SK-N-SH treated with all-trans-retinoic acid at 6 μM for 48 hours (cell line): Measurements from ENCODE around the gene SSR4.

Experiments
- ATAC-seq: fragments of 200-7000 bp; cut with Tn5 transposase; 3 replicates; pipeline ENCODE4 v1.9.1; 2020; ENCODE audit warnings: mild to moderate bottlenecking, moderate library complexity
- ARNTL ChIP-seq: fragments of 450-650 bp; formaldehyde crosslinking; IDR thresholded peaks from 2 replicates; pipeline ENCODE4 v1.5.0; 2020; ENCODE audit warnings: low read depth, mild to moderate bottlenecking, moderate library complexity, borderline replicate concordance
- BACH2 ChIP-seq: fragments of 250-450 bp; sonication (Bioruptor Pico); IDR thresholded peaks from 2 replicates; pipeline ENCODE4 v1.9.0; 2021; ENCODE audit warnings: mild to moderate bottlenecking, borderline replicate concordance
- CREB5 ChIP-seq: fragments of 250-450 bp; sonication (Bioruptor Pico); IDR thresholded peaks from 2 replicates; pipeline ENCODE4 v1.5.1; 2020; ENCODE audit warnings: low read depth, mild to moderate bottlenecking, moderate library complexity
- CSDC2 ChIP-seq: fragments of 250-450 bp; sonication (Bioruptor Pico); IDR thresholded peaks from 2 replicates; pipeline ENCODE4 v1.5.0; 2020; ENCODE audit warnings: mild to moderate bottlenecking, moderate library complexity
- CSRNP3 ChIP-seq: fragments of 250-450 bp; sonication (Bioruptor Pico); IDR thresholded peaks from 2 replicates; pipeline ENCODE4 v1.5.1; 2021; ENCODE audit warnings: mild to moderate bottlenecking, moderate library complexity
- ESRRG ChIP-seq: fragments of 250-450 bp; sonication (Bioruptor Pico); IDR thresholded peaks from 2 replicates; pipeline ENCODE4 v1.6.1; 2021; ENCODE audit warnings: mild to moderate bottlenecking
- GLIS3 ChIP-seq: fragments of 250-450 bp; sonication (Bioruptor Pico); IDR thresholded peaks from 2 replicates; pipeline ENCODE4 v1.5.0; 2020; ENCODE audit warnings: mild to moderate bottlenecking, moderate library complexity
- ISL1 ChIP-seq: fragments of 250-450 bp; sonication (Bioruptor Pico); IDR thresholded peaks from 2 replicates; pipeline ENCODE4 v2.1.2; 2022; ENCODE audit warnings: mild to moderate bottlenecking, moderate library complexity
- OSR1 ChIP-seq: fragments of 250-450 bp; sonication (Bioruptor Pico); IDR thresholded peaks from 2 replicates; pipeline ENCODE4 v1.8.0; 2022; ENCODE audit warnings: moderate library complexity, mild to moderate bottlenecking, inconsistent platforms
- PATZ1 ChIP-seq: fragments of 250-450 bp; sonication (Bioruptor Pico); IDR thresholded peaks from 2 replicates; pipeline ENCODE4 v1.8.0; 2020; ENCODE audit warnings: mild to moderate bottlenecking, moderate library complexity, borderline replicate concordance
- POU6F1 ChIP-seq: fragments of 250-450 bp; sonication (Bioruptor Pico); IDR thresholded peaks from 2 replicates; pipeline ENCODE4 v1.8.0; 2021; ENCODE audit warnings: low read depth, mild to moderate bottlenecking, moderate library complexity, borderline replicate concordance
- PPARA ChIP-seq: fragments of 250-450 bp; sonication (Bioruptor Pico); IDR thresholded peaks from 2 replicates; pipeline ENCODE4 v1.5.0; 2020; ENCODE audit warnings: mild to moderate bottlenecking, borderline replicate concordance
- RARB ChIP-seq: fragments of 250-450 bp; sonication (Bioruptor Pico); IDR thresholded peaks from 2 replicates; pipeline ENCODE4 v1.8.0; 2021; ENCODE audit warnings: mild to moderate bottlenecking, moderate library complexity
- SNAI2 ChIP-seq: fragments of 250-450 bp; sonication (Bioruptor Pico); IDR thresholded peaks from 2 replicates; pipeline ENCODE4 v1.5.0; 2020; ENCODE audit warnings: mild to moderate bottlenecking, moderate library complexity
- TCF4 ChIP-seq: fragments of 250-450 bp; sonication (Bioruptor Pico); IDR thresholded peaks from 2 replicates; pipeline ENCODE4 v1.8.0; 2021; ENCODE audit warnings: mild to moderate bottlenecking, moderate library complexity, borderline replicate concordance
- TOX ChIP-seq: fragments of 250-450 bp; sonication (Bioruptor Pico); IDR thresholded peaks from 2 replicates; pipeline ENCODE4 v1.8.0; 2021; ENCODE audit warnings: mild to moderate bottlenecking, moderate library complexity, borderline replicate concordance
- TSHZ2 ChIP-seq: fragments of 250-450 bp; sonication (Bioruptor Pico); IDR thresholded peaks from 2 replicates; pipeline ENCODE4 v1.5.0; 2020; ENCODE audit warnings: mild to moderate bottlenecking, moderate library complexity
- ZC3H10 ChIP-seq: fragments of 250-450 bp; sonication (Bioruptor Pico); IDR thresholded peaks from 2 replicates; pipeline ENCODE4 v1.5.1; 2021; ENCODE audit warnings: mild to moderate bottlenecking, moderate library complexity
- ZFP3 ChIP-seq: fragments of 250-450 bp; sonication (Bioruptor Pico); IDR thresholded peaks from 2 replicates; pipeline ENCODE4 v1.5.0; 2020; ENCODE audit warnings: mild to moderate bottlenecking, moderate library complexity
- ZFP30 ChIP-seq: fragments of 450-650 bp; formaldehyde crosslinking; IDR thresholded peaks from 2 replicates; pipeline ENCODE4 v1.5.0; 2022; ENCODE audit warnings: mild to moderate bottlenecking, moderate library complexity
- ZNF565 ChIP-seq: fragments of 450-650 bp; formaldehyde crosslinking; conservative IDR thresholded peaks from 2 replicates; pipeline ENCODE4 v1.5.0; 2020; ENCODE audit warnings: low read depth, mild to moderate bottlenecking, moderate library complexity
- ZNF70 ChIP-seq: fragments of 450-650 bp; formaldehyde crosslinking; IDR thresholded peaks from 2 replicates; pipeline ENCODE4 v1.5.0; 2020; ENCODE audit warnings: mild to moderate bottlenecking, moderate library complexity
- ZNF8 ChIP-seq: fragments of 450-650 bp; formaldehyde crosslinking; IDR thresholded peaks from 2 replicates; pipeline ENCODE4 v1.5.0; 2020; ENCODE audit warnings: mild to moderate bottlenecking, moderate library complexity

Gene SSR4

GRCh38 chrX:153763298-153763932, 31.1 kb upstream of the SSR4 start:
- TF ChIP-seq ZNF70 (CRISPR knock-in tag) (no peak), RARB (CRISPR knock-in tag) (no peak), ZFP30 (CRISPR knock-in tag) (no peak), ESRRG (CRISPR knock-in tag) (no peak), ZFP3 (CRISPR knock-in tag) (no peak), TOX (CRISPR knock-in tag) (no peak), PPARA (CRISPR knock-in tag) (no peak), POU6F1 (no peak), ZNF8 (CRISPR knock-in tag) (no peak), ZC3H10 (CRISPR knock-in tag) (no peak), CSRNP3 (CRISPR knock-in tag) (no peak), CREB5 (CRISPR knock-in tag) (no peak), PATZ1 (CRISPR knock-in tag) (no peak), TSHZ2 (CRISPR knock-in tag) (no peak), SNAI2 (CRISPR knock-in tag) (no peak), GLIS3 (CRISPR knock-in tag) (no peak), CSDC2 (CRISPR knock-in tag) (no peak), OSR1 (CRISPR knock-in tag) (no peak), BACH2 (CRISPR knock-in tag) (no peak), ARNTL (no peak)
- no peak for ATAC-seq

- ATAC-seq = peak; percentile 82
These were observed 30.3 kb upstream of the SSR4 start, which contains the start of gene PLXNB3 for GRCh38 chrX:153763989-153764755. TSS of gene PLXNB3 (plus strand) at chrX:153764249. CDS start at chrX:153765536, 1,287 bp downstream.

GRCh38 chrX:153764786-153765137, 29.7 kb upstream of the SSR4 start:
- ATAC-seq = no peak
- no peak for TF ChIP-seq CSRNP3 (CRISPR knock-in tag)
- TF ChIP-seq RARB (CRISPR knock-in tag) = no peak
- TF ChIP-seq ZNF70 (CRISPR knock-in tag) = no peak
- no peak for TF ChIP-seq ESRRG (CRISPR knock-in tag)
- TF ChIP-seq ZC3H10 (CRISPR knock-in tag) = no peak
- no peak for TF ChIP-seq ZNF8 (CRISPR knock-in tag)
- TF ChIP-seq BACH2 (CRISPR knock-in tag) = no peak
- TF ChIP-seq TCF4 (CRISPR knock-in tag) = no peak
- TF ChIP-seq ARNTL = no peak
- no peak for TF ChIP-seq ZFP30 (CRISPR knock-in tag)
- no peak for TF ChIP-seq ZNF565 (CRISPR knock-in tag)
- no peak for TF ChIP-seq OSR1 (CRISPR knock-in tag)
- no peak for TF ChIP-seq ZFP3 (CRISPR knock-in tag)
- no peak for TF ChIP-seq TSHZ2 (CRISPR knock-in tag)
- TF ChIP-seq ISL1 = no peak

More at GRCh38 chrX:153763989-153764755, 30.3 kb upstream of the SSR4 start, which contains the start of gene PLXNB3:
- no peak for TF ChIP-seq ESRRG (CRISPR knock-in tag)
